Left cardiac atrium (tissue), 4 donors: Measurements from ENCODE around the gene ABI1. TPM values are rescaled to one million over a fixed set of nuclear protein-coding genes. Genes with fewer than 3 reads are reported as not detected.
"Not testable (repeated sequence)": the region's sequence is repeated elsewhere in the genome, so short reads cannot be mapped to it uniquely, and the experiment has no call there.

Source experiments
- ATAC-seq, 2 donors: fragments of 200-7000 bp; cut with Tn5 transposase; one replicate each; pipeline ENCODE4 v1.9.1; 2020; ENCODE audit warnings: mild to moderate bottlenecking in 2 of 2, moderate library complexity in 2 of 2
- DNase-seq: peaks from one replicate; pipeline ENCODE4 v3.0.0-alpha.2; 2020
- intact Hi-C, 2 donors: fragments of 100-400 bp; cut with DNase I; formaldehyde crosslinking; loops; one replicate each; pipeline versions ENCODE4 v1.14.1 to v1.15.1; 2022 to 2023
- long read RNA-seq: library from polyadenylated mRNA; unstranded; transcript quantifications from one replicate; pipeline ENCODE4 v2.0.0, GENCODE V29; 2021
- total RNA-seq, 2 donors: library from RNA; stranded (reverse); fragmentation: NEBNext Ultra II Directional; extraction: Animal tissue kit (Norgen Biotek cat#: 25700); gene quantifications; one replicate each; pipeline ENCODE4 v1.2.1, GENCODE V29; 2021
- donor health status: DM: no; HTN: yes; CAD: no.
- donor health status: DM: no; HTN: yes; CAD: no; lungs with severe emphysema.
- donor health status: DM: yes; HTN: yes; CAD: no.
- donor health status: Dilated cardiomyopathy.

ABI1 gene
- 10 to 100 TPM; 24.9 to 26.7 TPM for total RNA-seq
- long read RNA-seq, partial matches to known transcripts, result 6 of 16 reads
- long read RNA-seq, other reads (novel, unspliced or antisense), result 6 of 16 reads

DNA sequence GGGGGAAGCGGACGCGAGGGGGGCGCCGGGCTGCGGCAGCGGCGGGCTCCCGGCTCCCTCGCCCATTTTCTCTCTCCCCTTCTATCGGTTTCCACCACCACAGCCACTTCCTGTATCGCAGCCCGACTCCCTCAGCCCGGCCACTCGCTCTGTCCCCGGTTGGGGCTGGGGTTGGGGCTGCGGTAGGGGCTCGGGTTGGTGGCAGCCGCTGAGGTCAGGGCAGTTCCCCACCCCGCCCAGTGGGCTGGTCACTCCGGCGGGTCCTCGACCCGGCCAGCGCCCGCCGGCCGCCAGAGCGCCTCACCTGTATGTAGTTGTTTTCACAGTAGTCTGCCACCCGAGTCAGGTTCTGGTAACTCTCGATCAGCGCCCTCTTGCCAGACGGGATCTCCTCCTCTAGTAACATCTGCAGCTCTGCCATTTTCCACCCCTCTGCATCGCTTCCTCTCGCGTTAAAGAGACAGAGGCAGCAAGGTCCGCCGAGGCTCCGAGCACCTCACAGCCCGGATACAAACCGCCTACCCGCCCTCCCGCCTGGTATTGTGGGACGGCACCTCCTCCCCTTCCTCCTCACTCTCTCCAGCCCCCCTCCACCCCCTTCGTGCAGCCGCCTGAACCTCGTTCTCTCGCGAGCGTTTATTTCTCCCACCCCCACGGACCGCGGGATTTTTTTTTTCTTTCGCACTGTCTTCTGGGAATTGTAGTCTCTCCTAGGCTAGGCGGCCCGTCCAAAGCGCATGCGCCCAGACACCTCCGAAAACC, at the start of gene ABI1:
Gene ABI1 (minus strand): TSS at position 516 of the 762 bp plus-strand sequence. CDS start 95 bp downstream, at position 421.
- intact Hi-C loops, result no loop called here
- ATAC-seq (peak; percentile 98), DNase-seq (peak; percentile 98)

DNA sequence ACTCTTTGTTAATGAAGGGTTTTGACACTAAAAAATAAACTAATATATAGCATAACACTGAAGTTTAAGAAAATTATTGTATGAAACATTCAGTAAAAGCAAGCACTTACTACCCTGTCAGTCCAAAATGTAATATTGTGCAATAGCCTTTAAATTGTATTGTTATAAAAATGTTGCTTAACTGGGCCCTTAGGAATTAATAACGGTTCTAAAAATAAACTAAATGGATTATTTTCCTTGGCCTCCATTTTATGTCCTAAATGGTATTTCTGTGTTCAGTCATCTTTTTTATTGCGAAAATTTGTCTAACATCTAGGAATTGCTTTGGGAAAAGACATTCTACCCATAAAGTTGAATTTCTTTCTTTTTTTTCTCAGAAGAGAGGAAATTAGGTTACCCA, 49.0 kb upstream of the ABI1 start:
- intact Hi-C loops, result no loop called here
- DNase-seq (no peak), ATAC-seq (no peak)

DNA sequence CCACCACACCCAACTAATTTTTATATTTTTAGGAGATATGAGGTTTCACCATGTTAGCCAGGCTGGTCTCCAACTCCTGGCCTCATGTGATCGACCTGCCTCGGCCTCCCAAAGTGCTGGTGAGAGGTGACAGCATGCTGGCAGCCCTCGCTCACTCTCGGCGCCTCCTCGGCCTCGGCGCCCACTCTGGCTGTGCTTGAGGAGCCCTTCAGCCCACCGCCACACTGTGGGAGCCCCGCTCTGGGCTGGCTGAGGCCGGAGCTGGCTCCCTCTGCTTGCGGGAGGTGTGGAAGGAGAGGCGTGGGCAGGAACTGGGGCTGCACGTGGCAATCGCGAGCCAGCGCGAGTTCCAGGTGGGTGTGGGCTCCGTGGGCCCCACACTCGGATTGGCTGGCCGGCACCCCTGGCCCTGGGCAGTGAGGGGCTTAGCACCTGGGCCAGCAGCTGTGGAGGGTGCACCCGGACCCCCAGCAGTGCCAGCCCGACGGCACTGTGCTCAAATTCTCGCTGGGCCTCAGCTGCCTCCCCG, 44.6 kb upstream of the ABI1 start:
- ATAC-seq, DNase-seq, intact Hi-C loops: not testable (repeated sequence)

- no peak for ATAC-seq
- intact Hi-C loops, result no loop called here
- no peak for DNase-seq
Measured at GRCh38 chr10:26903431-26904217, 42.9 kb upstream of the ABI1 start.

DNA sequence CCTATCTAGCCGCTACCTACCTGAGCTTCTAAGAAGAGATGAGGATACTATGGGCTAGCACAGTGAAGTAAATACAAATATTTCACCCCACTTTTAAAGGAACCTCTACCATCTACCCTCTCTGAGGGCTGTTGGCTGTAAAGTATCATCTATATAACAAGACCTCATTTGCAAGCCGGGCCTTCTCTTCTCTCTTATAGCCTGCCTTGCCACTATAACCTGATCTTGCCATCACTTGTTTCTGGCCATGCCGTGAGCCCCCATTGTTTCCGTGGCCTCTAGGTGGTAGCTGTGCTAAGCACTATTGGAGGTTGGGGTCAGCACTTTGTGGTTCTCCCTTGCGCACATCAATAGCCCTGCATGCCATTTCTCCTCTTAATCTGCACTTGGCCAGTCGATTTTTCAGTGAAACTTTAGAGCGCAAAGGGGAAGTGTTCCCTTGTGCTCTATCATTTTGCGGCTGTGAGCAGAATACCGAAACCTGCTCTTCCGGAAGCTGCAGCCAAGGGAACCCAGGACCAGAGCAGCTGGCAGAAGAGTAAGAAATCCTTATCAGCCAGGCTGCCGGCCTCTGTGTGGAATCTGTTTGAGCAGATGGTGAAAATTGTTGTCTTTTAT, 31.7 kb upstream of the ABI1 start:
- not testable (repeated sequence) for DNase-seq, ATAC-seq
- intact Hi-C loops, result loop anchor here in 1 of 2 donors (5.0 kb wide), 1 partner anchor 465 kb away; no protein-coding TSS in a partner anchor

DNA sequence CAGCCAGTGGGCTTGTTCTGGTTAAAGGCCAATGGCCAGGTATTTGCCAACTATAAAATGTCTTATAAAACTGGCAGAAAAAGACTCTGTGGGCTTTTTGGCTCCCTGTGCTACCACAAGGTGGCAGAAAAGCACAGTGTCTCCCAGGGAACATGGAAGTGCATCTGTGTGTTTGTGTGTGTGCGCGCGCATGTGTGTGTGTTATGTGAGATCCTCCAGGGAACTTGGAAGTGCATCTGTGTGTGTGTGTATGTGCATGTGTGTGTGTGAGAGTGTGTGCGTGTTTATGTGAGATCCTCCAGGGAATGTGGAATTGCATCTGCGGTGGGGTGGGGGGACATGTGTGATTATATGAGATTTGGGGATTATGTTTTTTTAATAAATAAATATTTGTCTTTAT, 30.2 kb upstream of the ABI1 start:
- ATAC-seq, result no peak
- intact Hi-C loops, result loop anchor here in 1 of 2 donors (5.0 kb wide), 1 partner anchor 466 kb away; no protein-coding TSS in a partner anchor
- peak; percentile 31 for DNase-seq

- DNase-seq (no peak), ATAC-seq (no peak)
- intact Hi-C loops, result no loop called here
Measured at GRCh38 chr10:26887611-26888215, 27.0 kb upstream of the ABI1 start.

DNA sequence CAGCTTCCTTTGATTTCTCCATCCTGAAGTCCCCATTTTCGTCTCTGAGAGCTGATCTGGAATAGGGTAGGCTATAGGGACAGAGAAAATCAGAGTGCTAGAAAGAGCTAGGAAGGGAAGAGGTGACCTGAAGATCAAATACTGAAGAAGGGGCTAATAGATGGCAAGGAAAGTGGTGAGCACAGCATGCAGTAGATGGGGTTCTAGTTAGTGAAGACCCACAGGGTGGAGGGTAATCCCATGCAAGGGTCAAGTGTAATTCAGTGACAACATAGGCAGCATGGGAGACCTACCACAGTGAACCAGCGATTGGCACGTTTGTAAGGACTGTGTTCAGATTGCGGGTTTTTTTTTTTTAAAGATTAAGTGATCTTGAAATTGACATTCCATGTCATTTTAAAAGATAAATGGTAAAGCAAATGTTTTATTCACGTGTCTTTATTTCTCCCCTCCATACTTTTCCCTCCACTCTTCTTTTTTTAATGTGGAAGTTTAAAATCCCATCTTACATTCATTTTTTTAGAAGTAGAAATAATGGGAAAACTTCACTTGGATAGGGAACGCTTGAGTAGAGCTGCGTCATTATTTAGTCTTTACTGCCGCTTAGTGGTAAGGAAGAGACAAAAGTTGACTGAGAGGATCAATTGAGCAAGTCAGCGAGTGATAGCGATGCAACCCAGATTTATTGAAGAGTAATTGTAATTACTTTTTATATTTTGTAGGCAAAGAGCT, 21.0 kb upstream of the ABI1 start:
- ATAC-seq (peak; percentile 75 to 81), DNase-seq (no peak)
- intact Hi-C loops, result loop anchor here (5.0 kb wide), 2 partner anchors 154 to 199 kb away; no protein-coding TSS in a partner anchor

- DNase-seq (no peak), ATAC-seq (no peak)
- intact Hi-C loops, result loop anchor here (5.0 kb wide), 2 partner anchors 152 to 197 kb away; no protein-coding TSS in a partner anchor
Measured at GRCh38 chr10:26879744-26880143, 19.0 kb upstream of the ABI1 start.

GRCh38 chr10:26870766-26871165, 10.0 kb upstream of the ABI1 start:
- intact Hi-C loops, result no loop called here
- ATAC-seq (no peak), DNase-seq (no peak)

- peak in 1 of 2 donors; percentile 76 for ATAC-seq
- DNase-seq, result no peak
- intact Hi-C loops, result no loop called here
Measured at GRCh38 chr10:26869528-26869927, 8.8 kb upstream of the ABI1 start.

DNA sequence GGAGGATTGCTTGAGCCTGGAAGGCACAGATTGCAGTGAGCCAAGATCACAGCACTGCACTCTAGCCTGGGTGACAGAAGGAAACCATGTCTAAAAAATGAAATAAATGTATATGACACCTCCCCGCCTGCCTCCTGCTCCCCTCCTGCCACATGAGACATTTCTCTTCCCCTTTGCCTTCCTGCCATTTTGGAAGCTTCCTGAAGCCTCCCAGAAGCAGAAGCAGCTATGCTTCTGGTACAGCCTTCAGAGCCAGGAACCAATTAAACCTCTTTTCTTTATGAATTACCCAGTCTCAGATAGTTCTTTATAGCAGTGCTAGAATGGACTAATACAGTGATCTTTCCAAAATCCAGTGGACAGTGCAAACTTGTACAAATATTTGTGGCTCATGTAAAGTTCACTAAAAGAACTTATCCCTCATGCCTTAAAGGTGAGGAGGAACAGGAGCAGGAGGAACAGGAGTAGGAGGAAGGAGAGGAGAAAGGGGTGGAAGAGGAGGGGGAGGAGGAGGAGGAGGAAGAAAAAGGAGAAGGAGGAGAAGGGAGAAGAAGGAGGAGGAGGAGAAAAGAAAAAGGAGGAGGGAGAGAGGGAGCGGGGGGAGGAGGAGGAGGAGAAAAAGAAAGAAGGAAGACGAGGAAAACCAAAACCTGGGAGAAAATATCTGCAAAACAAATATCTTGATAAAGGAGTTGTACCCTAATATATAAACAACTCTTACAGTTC, 2.8 kb upstream of the ABI1 start:
- ATAC-seq, result no peak
- intact Hi-C loops, result no loop called here
- no peak for DNase-seq

- no peak for ATAC-seq
- no peak for DNase-seq
- intact Hi-C loops, result no loop called here
Measured at GRCh38 chr10:26861205-26861998, 644 bp upstream of the ABI1 start.

GRCh38 chr10:26860102-26860442, 686 bp downstream of the ABI1 start:
- intact Hi-C loops, result no loop called here

GRCh38 chr10:26859241-26860101, 1.3 kb downstream of the ABI1 start:
- ATAC-seq (no peak), DNase-seq (no peak)
- intact Hi-C loops, result no loop called here

More at GRCh38 chr10:26860102-26860442, 686 bp downstream of the ABI1 start:
- ATAC-seq, result peak; percentile 50 to 73
- DNase-seq, result peak; percentile 70

GRCh38 chr10:26858707-26859034, 2.1 kb downstream of the ABI1 start:
- no peak for DNase-seq
- no peak for ATAC-seq
- intact Hi-C loops, result no loop called here
